Fibroblast of skin of left biceps (primary cell): ENCODE measurements around the gene TBCK.
A peak's percentile ranks its signal among the peaks of the same experiment; 100 is the strongest.

Source experiments
- DNase-seq, 2 experiments: peaks; one replicate each; pipeline ENCODE4 v3.0.0-alpha.2; 2013; ENCODE audit warnings: low read depth in 2 of 2

Gene TBCK

GRCh38 chr4:106315968-106316772 is at the start of gene TBCK, which contains the start of gene AIMP1:
TSS of gene TBCK (minus strand) at chr4:106316209. CDS start at chr4:106308960, 7,249 bp downstream.
TSS of gene AIMP1 (plus strand) at chr4:106316550. CDS start at chr4:106325010, 8,460 bp downstream.
- DNase-seq, result peak; percentile 78 to 83

GRCh38 chr4:106365613-106366012 is 49.6 kb upstream of the TBCK start:
- peak; percentile 82 to 85 for DNase-seq

DNA sequence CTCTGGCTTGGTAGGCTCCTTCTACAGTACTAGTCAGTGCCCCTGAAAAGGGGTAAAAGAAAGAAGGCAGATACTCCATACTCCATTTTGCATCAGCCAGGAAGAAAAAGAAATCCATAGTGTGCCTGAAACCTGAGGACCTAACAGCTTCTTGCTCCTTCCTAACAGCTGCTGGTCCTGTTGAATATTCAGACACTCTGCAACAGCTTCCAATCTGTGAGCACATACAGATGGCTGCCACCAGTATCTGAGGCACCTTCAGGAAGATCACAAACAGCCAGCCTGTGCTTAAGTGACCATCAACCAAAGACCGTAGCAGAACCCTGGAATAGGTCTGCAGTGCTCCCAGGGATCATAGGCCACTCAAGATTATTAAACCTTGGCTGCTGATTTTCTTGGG is 48.3 kb upstream of the TBCK start:
- no peak for DNase-seq

DNA sequence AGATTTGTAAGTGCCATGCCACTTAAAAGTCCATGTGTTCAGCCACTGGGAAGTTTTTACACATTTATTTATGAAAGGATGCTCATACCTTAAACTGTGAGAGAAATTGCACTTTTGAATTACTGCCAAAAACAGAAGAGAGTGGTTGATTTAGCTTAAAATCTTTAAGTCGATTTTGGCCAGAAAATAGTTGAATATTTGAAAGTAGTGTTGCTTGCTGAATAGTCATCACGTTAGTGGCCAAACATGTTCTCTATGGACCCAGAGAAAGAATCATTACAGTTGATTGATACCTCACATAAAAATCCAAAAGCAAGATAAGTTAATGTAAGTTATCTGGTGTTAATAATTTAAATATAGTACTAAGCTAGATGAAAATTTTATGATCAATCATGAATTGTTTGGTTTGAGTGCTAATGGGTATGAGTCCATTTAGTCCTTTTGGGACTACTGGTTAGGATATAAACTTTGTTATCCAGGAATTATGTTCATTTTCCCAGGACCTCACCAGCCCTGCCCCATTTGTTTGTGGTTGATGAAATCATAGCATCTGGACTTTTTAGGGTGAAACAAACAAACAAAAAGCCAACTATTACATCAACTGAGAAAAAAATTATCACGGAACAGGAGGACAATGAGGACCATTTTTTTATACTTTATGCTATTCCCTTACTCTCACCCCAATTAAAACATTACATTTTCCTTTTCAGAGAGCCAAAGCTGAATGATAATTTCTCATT is 46.2 kb upstream of the TBCK start:
- no peak for DNase-seq

- peak; percentile 62 to 72 for DNase-seq
Measured at GRCh38 chr4:106358899-106359298, 42.9 kb upstream of the TBCK start.

- no peak for DNase-seq
Measured at GRCh38 chr4:106355193-106355592, 39.2 kb upstream of the TBCK start.

GRCh38 chr4:106353786-106354185 is 37.8 kb upstream of the TBCK start:
- DNase-seq, result no peak

- no peak for DNase-seq
Measured at GRCh38 chr4:106351016-106351415, 35.0 kb upstream of the TBCK start.

GRCh38 chr4:106347167-106347566 is 31.2 kb upstream of the TBCK start:
- DNase-seq, result no peak

DNA sequence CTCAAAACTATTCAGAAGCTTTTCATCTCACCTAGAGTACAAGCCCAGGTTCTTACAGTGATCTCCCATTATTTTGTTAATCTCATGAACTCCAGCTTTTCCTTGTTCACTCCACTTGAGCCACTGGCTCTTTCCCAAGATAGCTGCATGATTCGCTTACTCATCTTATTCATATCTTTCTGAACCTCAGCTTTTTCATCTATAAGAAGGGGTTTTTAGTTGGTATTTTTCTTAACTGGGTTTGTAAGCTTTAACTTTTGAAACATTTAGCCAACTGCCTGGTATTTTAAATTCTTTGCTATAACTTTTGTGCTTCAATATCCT is 28.6 kb upstream of the TBCK start:
- peak in 1 of 2 experiments; percentile 18 for DNase-seq

DNA sequence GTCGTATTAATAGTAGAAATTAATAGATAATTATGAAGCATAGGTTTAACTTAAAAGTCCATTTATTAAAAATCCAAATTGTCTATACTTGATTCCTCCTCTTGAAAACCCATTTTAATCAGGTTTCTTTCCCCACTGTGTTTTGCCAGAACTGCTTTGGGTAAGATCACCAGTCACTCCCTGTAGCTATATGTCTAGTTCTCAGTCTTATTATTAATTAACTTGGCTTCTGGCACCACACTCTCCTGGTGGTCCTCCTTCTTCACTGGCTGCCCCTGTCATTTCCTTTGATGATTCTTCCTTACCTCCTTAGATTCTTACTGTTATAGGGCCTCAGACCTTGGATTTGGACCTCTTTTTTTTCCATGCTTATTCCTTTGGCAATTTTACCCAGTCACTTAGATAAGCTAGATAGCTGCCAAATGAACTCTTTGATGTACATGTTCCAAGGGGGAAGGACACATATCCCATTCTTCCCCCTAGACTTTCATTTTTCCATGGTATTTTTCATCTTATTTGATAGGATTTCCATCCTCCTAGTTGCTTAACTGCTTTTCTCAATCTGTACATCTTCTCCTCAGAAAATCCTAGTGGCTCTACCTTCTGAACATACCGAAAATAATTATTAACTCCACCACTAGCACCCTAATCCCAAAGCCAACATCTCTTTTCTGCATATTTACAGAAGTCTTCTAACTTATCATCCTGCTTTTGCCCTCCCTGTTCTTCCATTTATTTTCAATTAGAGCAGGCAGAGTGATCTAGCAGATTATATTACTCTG is 28.0 kb upstream of the TBCK start:
- no peak for DNase-seq

DNA sequence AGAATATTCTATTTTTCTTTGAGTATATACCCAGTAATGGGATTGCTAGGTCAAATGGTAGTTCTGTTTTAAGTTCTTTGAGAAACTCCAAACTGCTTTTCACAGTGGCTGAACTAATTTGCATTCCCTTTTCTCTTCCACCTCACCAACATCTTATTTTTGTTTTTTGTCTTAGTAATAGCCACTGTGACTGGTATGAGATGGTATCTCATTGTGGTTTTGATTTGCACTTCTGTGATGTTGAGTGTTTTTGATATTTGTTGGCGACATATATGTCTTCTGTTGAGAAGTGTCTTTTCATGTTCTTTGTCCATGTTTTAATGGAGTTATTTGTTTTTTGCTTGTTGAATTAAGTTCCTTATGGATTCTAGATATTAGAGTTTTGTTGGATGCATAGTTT is 24.8 kb upstream of the TBCK start:
- DNase-seq, result no peak

DNA sequence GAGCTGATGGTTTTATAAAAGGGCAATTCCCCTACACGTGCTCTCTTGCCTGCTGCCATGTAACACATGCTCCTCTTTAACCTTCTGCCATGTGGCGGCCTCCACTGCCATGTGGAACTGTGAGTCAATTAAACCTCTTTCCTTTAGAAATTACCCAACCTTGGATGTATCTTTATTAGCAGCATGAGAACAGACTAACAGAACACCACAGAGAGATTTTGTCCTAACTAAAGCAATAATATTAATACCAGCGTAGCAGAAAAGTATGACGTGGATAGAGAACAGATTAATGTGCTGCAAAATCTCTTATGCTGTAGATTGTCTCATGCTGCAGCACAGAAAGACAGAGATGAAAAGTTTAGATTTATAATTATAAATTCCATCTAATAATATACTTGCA is 23.4 kb upstream of the TBCK start:
- DNase-seq, result no peak

DNA sequence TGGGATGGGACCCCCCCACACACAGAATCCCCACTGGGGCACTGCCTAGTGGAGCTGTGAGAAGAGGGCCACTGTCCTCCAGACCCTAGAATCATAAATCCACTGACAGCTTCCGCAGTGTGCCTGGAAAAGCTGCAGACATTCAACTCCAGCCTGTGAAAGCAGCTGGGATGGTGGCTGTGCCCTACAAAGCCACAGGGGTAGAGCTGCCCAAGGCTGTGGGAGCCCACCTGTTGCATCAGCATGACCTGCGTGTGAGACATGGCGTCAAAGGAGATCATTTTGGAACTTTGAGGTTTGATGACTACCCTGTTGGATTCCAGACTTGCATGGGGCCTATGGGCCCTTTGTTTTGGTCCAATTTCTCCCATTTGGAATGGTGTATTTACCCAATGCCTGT is 22.7 kb upstream of the TBCK start:
- no peak for DNase-seq

GRCh38 chr4:106337916-106338315 is 21.9 kb upstream of the TBCK start:
- no peak for DNase-seq

- DNase-seq, result no peak
Measured at GRCh38 chr4:106336618-106337017, 20.6 kb upstream of the TBCK start.

GRCh38 chr4:106334741-106335470 is 18.9 kb upstream of the TBCK start:
- DNase-seq, result no peak

GRCh38 chr4:106333186-106333585 is 17.2 kb upstream of the TBCK start:
- DNase-seq, result no peak

- no peak for DNase-seq
Measured at GRCh38 chr4:106329041-106329618, 13.1 kb upstream of the TBCK start.

- DNase-seq, result no peak
Measured at GRCh38 chr4:106325800-106326199, 9.8 kb upstream of the TBCK start.

DNA sequence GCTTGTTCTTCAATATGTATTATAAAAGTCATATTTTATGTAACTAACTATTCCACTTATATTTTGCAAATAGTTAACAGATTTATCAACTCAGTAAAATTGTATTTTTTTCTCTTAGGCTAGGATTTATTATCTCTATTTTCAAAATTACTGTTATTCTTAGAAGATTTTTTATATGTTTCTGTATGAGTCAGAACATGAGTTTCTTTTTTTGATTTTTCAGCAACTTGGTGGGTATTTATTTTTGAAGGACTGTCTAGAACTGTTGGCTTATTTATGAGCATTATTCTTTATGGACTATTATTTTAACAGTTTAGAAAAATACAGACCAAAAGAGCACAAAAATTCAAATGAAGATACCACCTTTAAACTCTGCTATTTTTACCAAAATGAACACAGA is 7.1 kb upstream of the TBCK start:
- no peak for DNase-seq
